HCT116 (cell line): Measurements from ENCODE around the gene NAT9. TPM values are rescaled to one million over a fixed set of nuclear protein-coding genes. Genes with fewer than 3 reads are reported as not detected.

ENCODE experiments used
- ATAC-seq: fragments of 200-7000 bp; cut with Tn5 transposase; 2 replicates; pipeline ENCODE4 v1.9.1; 2020; ENCODE audit warnings: mild to moderate bottlenecking, moderate library complexity
- BruUV-seq: library from RNA; stranded (reverse); fragments of 400-500 nt; replicated peaks from 2 replicates; lab custom pipeline; 2021; lab: Mats Ljungman, UMichigan
- CTCF ChIA-PET: fragments of 300-600 bp; sonication (Branson Sonifier 250); formaldehyde crosslinking; loops from one replicate; lab custom pipeline; 2021; ENCODE audit warnings: antibody characterized with exemption; lab: Charles Lee
- POLR2A ChIA-PET: fragments of 300-600, 350-600 bp; sonication (Branson Sonifier 250); formaldehyde crosslinking; loops from one replicate; lab custom pipeline; 2021; ENCODE audit warnings: antibody characterized with exemption; lab: Charles Lee
- RAD21 ChIA-PET, 2 experiments: fragments of 300-600 bp; sonication (Branson Sonifier 250); formaldehyde crosslinking; loops; one replicate each; lab custom pipeline; 2023; ENCODE audit warnings: low total read pairs in 2 of 2; ENCODE audit not compliant: uncharacterized antibody in 2 of 2, unreplicated experiment in 2 of 2, low non-redundant PET in 1 of 2; lab: Charles Lee
- DNase-seq: peaks from one replicate; pipeline ENCODE4 v3.0.0-alpha.2; 2010; ENCODE audit warnings: low read depth, low spot score
- H2AFZ ChIP-seq: fragments of 200-600 bp; shearing (Covaris generic), sonication (generic); 2 replicates; pipeline ENCODE4 v1.6.1; 2017; ENCODE audit warnings: low read depth, mixed run types, mixed read lengths, antibody characterized with exemption, low read length; ENCODE audit not compliant: poor library complexity, severe bottlenecking
- H3K27ac ChIP-seq: 2 replicates; pipeline ENCODE4 v1.5.1; 2012; ENCODE audit warnings: low read depth, low read length
- H3K27me3 ChIP-seq: fragments of 200-600 bp; sonication (generic); 2 replicates; pipeline ENCODE4 v1.6.1; 2016; ENCODE audit warnings: mixed run types, low read length, mixed read lengths; ENCODE audit not compliant: insufficient read depth
- H3K36me3 ChIP-seq, 2 experiments: fragments of 200-500 bp in 1 of 2; fragments of 200-600 bp in 1 of 2; sonication (Bioruptor generic) in 1 of 2; sonication (generic) in 1 of 2; 2 replicates each; pipeline versions ENCODE4 v1.5.1 to v1.6.1; 2014 to 2016; ENCODE audit warnings: low read length in 2 of 2, inconsistent platforms in 1 of 2, mixed read lengths in 1 of 2, mixed run types in 1 of 2; ENCODE audit not compliant: insufficient read depth in 2 of 2, control insufficient read depth in 1 of 2
- H3K4me1 ChIP-seq, 2 experiments: fragments of 200-600 bp in 1 of 2; sonication (generic) in 1 of 2; 2 replicates each; pipeline versions ENCODE4 v1.5.1 to v1.6.1; 2012 to 2017; ENCODE audit warnings: low read length in 2 of 2, inconsistent platforms in 1 of 2, mild to moderate bottlenecking in 1 of 2, mixed read lengths in 1 of 2, mixed run types in 1 of 2, moderate library complexity in 1 of 2; ENCODE audit not compliant: insufficient read depth in 2 of 2, control insufficient read depth in 1 of 2
- H3K4me2 ChIP-seq: fragments of 200-600 bp; sonication (generic); 2 replicates; pipeline ENCODE4 v1.6.1; 2017; ENCODE audit warnings: mixed run types, low read length, mixed read lengths
- H3K4me3 ChIP-seq, 2 experiments: fragments of 200-600 bp in 1 of 2; sonication (generic) in 1 of 2; replicated peaks in 1 of 2; 2 replicates each; pipeline ENCODE4 v1.5.1; 2011 to 2016; ENCODE audit warnings: low read length in 2 of 2, control low read depth in 1 of 2, low read depth in 1 of 2, mild to moderate bottlenecking in 1 of 2, mixed read lengths in 1 of 2, mixed run types in 1 of 2
- H3K79me2 ChIP-seq: fragments of 200-600 bp; sonication (generic); 2 replicates; pipeline ENCODE4 v1.6.1; 2017; ENCODE audit warnings: mild to moderate bottlenecking, mixed run types, low read length, moderate library complexity, mixed read lengths; ENCODE audit not compliant: insufficient read depth
- H3K9ac ChIP-seq: fragments of 200-600 bp; sonication (generic); 2 replicates; pipeline ENCODE4 v1.6.1; 2016; ENCODE audit warnings: low read length, mixed read lengths
- H3K9me2 ChIP-seq: fragments of 200-600 bp; sonication (generic), shearing (Covaris generic); 2 replicates; pipeline ENCODE4 v1.6.1; 2017; ENCODE audit warnings: mixed run types, mild to moderate bottlenecking, moderate library complexity; ENCODE audit not compliant: insufficient read depth
- H3K9me3 ChIP-seq, 2 experiments: fragments of 200-500 bp in 1 of 2; fragments of 200-600 bp in 1 of 2; sonication (Bioruptor generic) in 1 of 2; sonication (generic) in 1 of 2; 2 replicates each; pipeline ENCODE4 v1.6.1; 2014 to 2017; ENCODE audit warnings: low read length in 2 of 2, mixed read lengths in 2 of 2, inconsistent platforms in 1 of 2, low read depth in 1 of 2, mild to moderate bottlenecking in 1 of 2, mixed run types in 1 of 2, moderate library complexity in 1 of 2; ENCODE audit not compliant: control insufficient read depth in 1 of 2, insufficient read depth in 1 of 2
- H4K20me1 ChIP-seq: fragments of 200-600 bp; sonication (generic), shearing (Covaris generic); 2 replicates; pipeline ENCODE4 v1.6.1; 2017; ENCODE audit warnings: mixed run types, mild to moderate bottlenecking, moderate library complexity; ENCODE audit not compliant: insufficient read depth
- CBX3 ChIP-seq: IDR thresholded peaks from 2 replicates; pipeline ENCODE4 v1.6.1; 2012; ENCODE audit warnings: low read depth
- CEBPB ChIP-seq: IDR thresholded peaks from 2 replicates; pipeline ENCODE4 v1.6.1; 2012; ENCODE audit warnings: low read depth
- CTCF ChIP-seq, 3 experiments: fragments of 200-600 bp in 1 of 3; sonication (generic) in 1 of 3; IDR thresholded peaks in 2 of 3; conservative IDR thresholded peaks in 1 of 3; 2 replicates each; pipeline ENCODE4 v1.5.1; 2012 to 2017; ENCODE audit warnings: low read depth in 2 of 3, low read length in 2 of 3, antibody characterized with exemption in 1 of 3, borderline replicate concordance in 1 of 3, control low read depth in 1 of 3, mild to moderate bottlenecking in 1 of 3, mixed read lengths in 1 of 3, mixed run types in 1 of 3, moderate library complexity in 1 of 3; ENCODE audit not compliant: insufficient read depth in 1 of 3
- ELF1 ChIP-seq: IDR thresholded peaks from 2 replicates; pipeline ENCODE4 v1.6.1; 2012; ENCODE audit warnings: low read depth, borderline replicate concordance
- EZH2 ChIP-seq: fragments of 200-600 bp; sonication (generic); IDR thresholded peaks from 2 replicates; pipeline ENCODE4 v1.6.1; 2017; ENCODE audit warnings: antibody characterized with exemption, mixed run types
- JUND ChIP-seq: IDR thresholded peaks from 2 replicates; pipeline ENCODE4 v1.6.1; 2012
- POLR2A ChIP-seq: IDR thresholded peaks from 2 replicates; pipeline ENCODE4 v1.7.0; 2011; ENCODE audit warnings: borderline replicate concordance; ENCODE audit not compliant: insufficient read depth, insufficient read length; ENCODE audit errors: extremely low read depth
- RAD21 ChIP-seq: IDR thresholded peaks from 2 replicates; pipeline ENCODE4 v1.6.1; 2012; ENCODE audit warnings: low read depth, mild to moderate bottlenecking
- SP1 ChIP-seq: IDR thresholded peaks from 2 replicates; pipeline ENCODE4 v1.6.1; 2012; ENCODE audit warnings: low read depth
- YY1 ChIP-seq: IDR thresholded peaks from 2 replicates; pipeline ENCODE4 v1.6.1; 2011; ENCODE audit warnings: low read length, low read depth, moderate library complexity, mild to moderate bottlenecking; ENCODE audit not compliant: insufficient replicate concordance; ENCODE audit errors: extremely low read depth
- ZNF274 ChIP-seq: fragments of 200-500 bp; sonication (Bioruptor generic); IDR thresholded peaks from 2 replicates; pipeline ENCODE4 v1.6.1; 2014; ENCODE audit warnings: mild to moderate bottlenecking, low read depth, low read length, inconsistent platforms
- intact Hi-C: fragments of 100-400 bp; cut with micrococcal nuclease; formaldehyde crosslinking; loops from 2 replicates; pipeline ENCODE4 v1.10.0; 2022
- total RNA-seq: library from RNA; stranded (reverse); gene quantifications from one replicate; pipeline ENCODE4 v1.2.1, GENCODE V29; 2021; ENCODE audit not compliant: unreplicated experiment
- TF ChIP-seq, protein P1 (sequence below): IDR thresholded peaks from 2 replicates; pipeline ENCODE4 v1.6.1; 2012

Gene NAT9
- total RNA-seq, 1 experiment from 2014 or later = 88.7 TPM

DNA sequence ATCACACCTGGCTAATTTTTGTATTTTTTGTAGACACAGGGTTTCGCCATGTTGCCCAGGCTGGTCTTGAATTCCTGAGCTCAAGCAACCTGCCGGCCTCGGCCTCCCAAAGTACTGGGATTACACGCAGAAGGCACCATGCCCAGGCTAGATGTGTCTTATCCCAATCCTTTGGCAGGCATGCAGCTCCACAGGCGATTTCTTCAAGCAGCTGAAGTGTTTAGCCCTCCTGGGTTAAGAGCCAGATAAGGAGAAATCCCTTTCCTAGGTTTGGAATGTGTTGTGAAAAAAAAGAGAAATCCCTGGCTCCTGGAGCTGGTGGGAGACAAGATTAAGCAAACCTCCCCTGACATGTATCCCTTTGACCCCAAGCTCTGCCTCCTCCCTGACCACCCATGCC, 29.8 kb downstream of the NAT9 start:
- no peak for TF ChIP-seq SP1
- TF ChIP-seq EZH2 = no peak
- no peak for TF ChIP-seq CEBPB
- no peak for TF ChIP-seq POLR2A
- TF ChIP-seq CTCF (IDR thresholded peaks at IDR 0.05 in 2 of 3, conservative IDR thresholded peaks at IDR 0.05 in 1 of 3; ENCODE audit: borderline replicate concordance in 1 of 3, insufficient read depth in 1 of 3, low read depth in 2 of 3, low read length in 2 of 3) = no peak
- no peak for TF ChIP-seq ELF1
- H3K9me2 ChIP-seq = no peaks in the 10 kb centered on the region
- H3K79me2 ChIP-seq = peaks cover 28% of the 10 kb centered on the region
- no peaks in the 10 kb centered on the region for H3K9me3 ChIP-seq
- H3K27ac ChIP-seq = no peak overlapping the region
- H3K36me3 ChIP-seq = no peaks in the 10 kb centered on the region
- H3K4me2 ChIP-seq = no peak overlapping the region
- intact Hi-C loops = no loop called here
- H4K20me1 ChIP-seq = peaks cover 3% of the 10 kb centered on the region; the same call in 1 of the 2 replicates
- ChIA-PET RAD21 (interaction anchor here in 1 of 2 experiments (0.9 kb wide), 1 partner anchor 24 kb away, joined by 3 read pairs; no protein-coding TSS in a partner anchor), CTCF (interaction anchor here (0.6 to 4.5 kb wide), 11 partner anchors 10 to 683 kb away, joined by 4 to 55 read pairs (median 10); partner anchors contain the start of genes FDXR and RAB37), POLR2A (interaction anchor here (1.3 kb wide), 1 partner anchor 13 kb away, joined by 4 read pairs; no protein-coding TSS in a partner anchor)
- no peak overlapping the region for H3K4me3 ChIP-seq
- DNase-seq (no peak), ATAC-seq (no peak)
- peaks cover 28 to 42% of the 10 kb centered on the region in 2 experiments for H3K4me1 ChIP-seq
- no TSS peak for BruUV-seq
- H2AFZ ChIP-seq = no peak overlapping the region
- H3K9ac ChIP-seq = no peak overlapping the region
- H3K27me3 ChIP-seq = no peaks in the 10 kb centered on the region

- no peak overlapping the region for H3K9ac ChIP-seq
- H3K9me3 ChIP-seq = no peaks in the 10 kb centered on the region
- no peaks in the 10 kb centered on the region for H3K27me3 ChIP-seq
- no peaks in the 10 kb centered on the region for H3K9me2 ChIP-seq
- ATAC-seq = no peak
- ChIA-PET RAD21 (interaction anchor here (0.9 to 1.6 kb wide), 4 partner anchors 12 to 25 kb away, joined by 3 to 8 read pairs (median 6); no protein-coding TSS in a partner anchor), CTCF (interaction anchor here (0.6 to 4.5 kb wide), 19 partner anchors 9 to 683 kb away, joined by 3 to 55 read pairs (median 7); partner anchors contain the start of genes FDXR, GRIN2C, NAT9 and RAB37), POLR2A (interaction anchor here (0.8 to 1.3 kb wide), 5 partner anchors 9 to 117 kb away, joined by 3 to 4 read pairs (median 3); no protein-coding TSS in a partner anchor)
- H3K4me1 ChIP-seq = peaks cover 24 to 35% of the 10 kb centered on the region in 2 experiments
- H4K20me1 ChIP-seq = no peaks in the 10 kb centered on the region
- no TSS peak for BruUV-seq
- no peak for DNase-seq
- no peak overlapping the region for H3K4me2 ChIP-seq
- no peak overlapping the region for H3K27ac ChIP-seq
- intact Hi-C loops = loop anchor here (2.0 kb wide), 1 partner anchor 119 kb away; no protein-coding TSS in a partner anchor
- no peak overlapping the region for H3K4me3 ChIP-seq
- H3K79me2 ChIP-seq = peaks cover 21% of the 10 kb centered on the region
- no peaks in the 10 kb centered on the region for H3K36me3 ChIP-seq
- no peak overlapping the region for H2AFZ ChIP-seq
- TF ChIP-seq JUND = no peak
- TF ChIP-seq CEBPB = no peak
- no peak for TF ChIP-seq SP1
- TF ChIP-seq ZNF274 = no peak
- no peak for TF ChIP-seq RAD21
- TF ChIP-seq CBX3 = no peak
- no peak for TF ChIP-seq ELF1
- no peak for TF ChIP-seq YY1
- TF ChIP-seq, protein P1, sequence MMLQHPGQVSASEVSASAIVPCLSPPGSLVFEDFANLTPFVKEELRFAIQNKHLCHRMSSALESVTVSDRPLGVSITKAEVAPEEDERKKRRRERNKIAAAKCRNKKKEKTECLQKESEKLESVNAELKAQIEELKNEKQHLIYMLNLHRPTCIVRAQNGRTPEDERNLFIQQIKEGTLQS = no peak
- TF ChIP-seq CTCF (IDR thresholded peaks at IDR 0.05 in 2 of 3, conservative IDR thresholded peaks at IDR 0.05 in 1 of 3; ENCODE audit: borderline replicate concordance in 1 of 3, insufficient read depth in 1 of 3, low read depth in 2 of 3, low read length in 2 of 3) = no peak
- TF ChIP-seq EZH2 = no peak
These were observed 30.5 kb downstream of the NAT9 start for GRCh38 chr17:74745548-74746177.
